ENCODE results near the gene SPATA20. TPM values are rescaled to one million over a fixed set of nuclear protein-coding genes. Genes with fewer than 3 reads are reported as not detected.

Gene SPATA20
- total RNA-seq (2014; rRNA removed; shearing (Covaris generic); ENCODE audit: low replicate concordance): 138 and 140 TPM in 2 replicates

DNA sequence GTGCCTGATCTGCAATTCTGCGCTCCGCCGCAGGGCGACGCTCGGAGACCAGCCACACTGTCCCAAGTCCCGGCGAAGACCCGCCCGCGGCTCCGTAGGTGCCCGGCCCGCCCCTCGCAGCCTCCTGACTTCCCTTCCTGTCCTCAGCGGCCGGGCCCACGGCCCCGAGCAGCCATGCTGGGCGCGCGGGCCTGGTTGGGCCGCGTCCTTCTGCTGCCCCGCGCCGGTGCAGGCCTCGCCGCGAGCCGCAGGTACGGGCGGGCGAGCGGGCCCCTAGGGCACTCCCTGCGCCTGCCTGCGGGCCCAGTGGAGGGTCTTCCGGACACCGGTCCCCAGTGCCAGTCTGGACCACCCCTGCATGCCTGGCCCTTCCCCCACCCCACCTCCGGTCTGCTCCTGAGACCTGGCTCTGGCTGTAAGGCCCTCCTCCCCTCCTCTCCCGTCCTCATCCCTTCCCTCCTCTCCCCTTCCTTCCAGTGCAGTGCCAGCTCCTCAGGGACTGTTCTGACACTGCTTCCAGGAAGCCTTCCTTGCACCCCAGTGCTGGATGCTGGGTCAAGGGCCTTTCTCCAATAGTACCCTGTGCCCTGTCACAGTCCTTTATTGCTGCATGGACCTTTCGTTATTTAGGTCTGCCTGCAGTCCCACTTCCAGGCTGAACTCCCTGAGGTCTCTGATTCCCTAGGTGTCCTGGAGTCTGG, at the start of gene SPATA20:
SPATA20 (plus strand) TSS at position 140 of the 701 bp plus-strand sequence; CDS start at position 175, 35 bp downstream.
- DNase-seq (ENCODE audit: low read depth): peak; percentile 82
- in situ Hi-C loops (cut with HindIII; ENCODE audit: low pct_unique_long_range_greater_than_20kb, low sequenced_read_pairs): no loop called here

DNA sequence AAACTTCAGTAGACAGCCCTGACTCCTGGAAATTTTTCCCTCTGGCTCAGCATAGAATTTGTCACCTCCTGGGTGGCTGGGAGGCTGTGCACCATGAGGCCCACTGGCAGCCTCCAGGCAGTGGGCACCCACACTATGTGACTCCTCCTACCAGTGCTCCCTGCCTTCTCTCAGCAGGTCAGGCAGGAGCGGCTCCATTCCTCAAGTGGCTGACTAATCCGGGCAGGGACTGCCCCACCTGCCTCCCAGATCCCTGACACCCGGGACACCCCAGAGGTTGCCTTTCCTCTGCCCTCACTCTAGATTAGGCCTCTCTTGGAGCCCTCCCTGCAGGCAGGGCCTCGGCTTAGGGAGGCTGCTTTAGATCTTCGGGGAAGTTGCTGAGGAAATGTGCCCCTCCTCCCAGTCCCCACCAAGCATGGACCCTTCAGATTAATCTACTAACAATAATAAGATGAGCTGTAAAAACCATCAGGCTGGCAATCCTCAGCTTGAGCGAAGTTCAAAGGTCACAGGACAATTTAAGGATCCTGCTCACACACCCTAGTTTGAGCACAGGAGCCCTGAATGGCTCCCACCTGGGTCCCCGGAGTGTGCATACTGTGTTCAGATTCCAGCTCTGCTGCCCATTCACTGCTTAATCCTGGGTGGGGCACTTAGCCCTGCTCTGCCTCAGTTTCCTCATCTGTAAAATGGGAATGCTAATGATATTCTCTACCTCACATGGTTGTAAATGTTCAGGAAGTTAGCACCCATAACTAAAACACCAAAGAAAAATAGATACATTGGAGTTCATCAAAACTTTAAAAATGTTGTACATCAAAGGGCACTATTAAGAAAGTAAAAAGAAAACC, 48.7 kb upstream of the SPATA20 start:
- in situ Hi-C loops (cut with HindIII; ENCODE audit: low pct_unique_long_range_greater_than_20kb, low sequenced_read_pairs): no loop called here

DNA sequence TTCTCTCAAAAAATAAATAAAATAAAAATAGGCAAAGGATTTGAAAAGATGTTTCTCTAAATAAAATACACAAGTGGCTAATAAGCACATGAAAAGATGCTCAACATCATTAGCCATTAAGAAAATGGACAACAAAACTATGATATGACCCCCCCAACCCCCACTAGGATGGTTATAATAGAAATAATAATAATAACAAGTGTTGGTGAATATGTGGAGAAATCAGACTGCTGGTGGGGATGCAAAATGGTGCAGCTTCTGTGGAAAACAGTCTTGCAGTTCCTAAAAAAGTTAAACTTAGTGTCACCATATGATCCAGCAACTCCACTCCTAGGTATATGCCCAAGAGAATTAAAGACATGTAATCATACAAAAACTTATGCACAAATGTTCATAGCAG, 47.7 kb upstream of the SPATA20 start:
- no peak for DNase-seq (ENCODE audit: low read depth)
- in situ Hi-C loops (cut with HindIII; ENCODE audit: low pct_unique_long_range_greater_than_20kb, low sequenced_read_pairs): no loop called here

More for the DNA sequence above, 48.7 kb upstream of the SPATA20 start:
- DNase-seq (ENCODE audit: low read depth): no peak

DNA sequence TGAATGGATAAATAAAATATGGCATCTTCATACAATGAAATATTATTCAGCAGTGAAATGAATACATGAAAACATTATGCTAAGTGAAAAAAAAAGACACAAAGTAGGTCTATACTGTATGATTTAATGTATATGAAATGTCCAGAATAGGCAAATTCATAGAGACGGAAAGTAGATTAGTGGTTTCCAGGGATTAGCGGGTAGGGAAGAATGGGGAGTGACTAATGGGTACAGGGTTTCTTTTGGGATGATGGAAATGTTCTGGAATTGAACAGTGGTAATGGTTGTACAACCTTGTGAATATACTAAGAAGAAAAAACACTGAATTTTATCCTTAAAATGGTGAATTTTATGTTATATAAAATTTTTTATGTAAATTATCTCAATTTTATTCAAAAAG, 47.3 kb upstream of the SPATA20 start:
- in situ Hi-C loops (cut with HindIII; ENCODE audit: low pct_unique_long_range_greater_than_20kb, low sequenced_read_pairs): no loop called here
- DNase-seq (ENCODE audit: low read depth): no peak

DNA sequence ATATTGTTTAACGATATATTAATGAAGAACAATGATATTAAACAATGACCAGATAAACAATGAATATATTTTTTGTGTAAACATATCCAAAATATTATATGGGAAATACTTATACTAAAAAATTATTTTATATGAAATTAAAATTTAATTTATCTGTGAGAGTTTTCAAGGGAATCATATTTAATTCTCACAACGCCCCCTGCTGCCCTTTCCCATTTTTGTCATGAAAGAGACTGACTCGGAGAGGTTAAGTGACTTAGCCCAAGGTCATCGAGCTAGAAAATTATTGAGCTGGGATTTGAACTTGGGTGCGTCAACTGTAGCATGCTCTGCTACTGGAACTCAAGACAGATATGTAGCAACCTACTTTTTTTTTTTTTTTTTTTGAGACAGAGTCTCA, 45.9 kb upstream of the SPATA20 start:
- no peak for DNase-seq (ENCODE audit: low read depth)
- in situ Hi-C loops (cut with HindIII; ENCODE audit: low pct_unique_long_range_greater_than_20kb, low sequenced_read_pairs): no loop called here

DNA sequence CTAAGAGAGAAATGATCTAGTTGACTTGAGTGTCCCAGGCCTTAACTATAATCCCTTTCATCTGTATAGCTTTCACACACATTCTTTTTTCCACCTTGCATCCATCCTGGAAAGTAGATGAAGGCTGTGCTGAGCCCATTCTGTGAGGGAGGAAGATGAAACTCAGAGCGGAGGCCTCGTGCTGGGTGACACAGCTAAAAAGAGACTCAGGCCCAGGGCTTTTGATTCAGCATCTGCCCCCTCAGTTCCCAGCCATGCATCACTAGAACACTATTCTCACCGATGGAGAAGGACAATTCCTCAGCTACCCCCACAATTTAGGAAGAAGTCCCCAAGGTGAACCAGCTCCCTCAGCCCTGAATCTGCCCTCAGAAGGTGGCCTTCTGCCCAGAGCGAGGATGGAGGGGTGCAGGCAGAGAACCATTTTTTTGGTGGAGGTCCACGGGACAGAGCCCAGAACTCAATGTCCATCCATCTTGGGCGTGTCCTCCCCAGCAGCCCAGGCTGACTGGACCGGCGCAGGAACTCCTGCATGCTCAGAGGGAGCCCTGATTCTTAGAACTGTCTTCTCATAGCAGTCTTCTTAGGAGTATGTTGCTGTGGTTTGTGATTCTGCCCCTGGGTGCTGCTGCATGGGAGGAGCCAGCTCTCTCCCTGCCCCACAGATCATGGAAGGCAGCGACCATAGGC, 44.5 kb upstream of the SPATA20 start:
- DNase-seq (ENCODE audit: low read depth): no peak
- in situ Hi-C loops (cut with HindIII; ENCODE audit: low pct_unique_long_range_greater_than_20kb, low sequenced_read_pairs): no loop called here

DNA sequence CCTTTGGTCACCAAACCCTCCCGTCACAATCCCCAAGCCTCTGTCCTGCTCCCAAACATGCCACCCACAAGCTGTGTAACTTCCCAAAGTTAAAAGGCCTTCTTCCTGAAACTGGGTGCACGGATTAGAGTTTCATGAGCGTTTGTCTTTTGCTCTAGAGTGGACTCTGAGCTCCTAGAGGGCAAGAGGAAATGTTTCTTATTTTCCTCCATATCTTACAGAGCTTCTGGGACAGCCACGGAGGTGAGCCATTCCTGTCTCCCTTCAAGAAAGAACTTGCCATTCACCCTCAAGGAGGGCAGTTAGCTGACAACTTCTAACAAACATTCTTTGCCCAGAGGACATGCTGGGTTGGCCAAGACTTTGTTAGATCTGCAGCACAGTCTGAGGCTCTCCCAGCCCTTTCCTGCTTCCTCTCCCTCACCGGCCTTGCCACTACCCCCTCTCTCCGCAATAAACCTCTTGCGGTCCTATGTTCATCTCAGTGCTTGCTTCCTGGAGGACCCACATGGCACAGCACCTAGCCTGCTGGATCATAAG, 41.3 kb upstream of the SPATA20 start:
- in situ Hi-C loops (cut with HindIII; ENCODE audit: low pct_unique_long_range_greater_than_20kb, low sequenced_read_pairs): no loop called here
- DNase-seq (ENCODE audit: low read depth): no peak

DNA sequence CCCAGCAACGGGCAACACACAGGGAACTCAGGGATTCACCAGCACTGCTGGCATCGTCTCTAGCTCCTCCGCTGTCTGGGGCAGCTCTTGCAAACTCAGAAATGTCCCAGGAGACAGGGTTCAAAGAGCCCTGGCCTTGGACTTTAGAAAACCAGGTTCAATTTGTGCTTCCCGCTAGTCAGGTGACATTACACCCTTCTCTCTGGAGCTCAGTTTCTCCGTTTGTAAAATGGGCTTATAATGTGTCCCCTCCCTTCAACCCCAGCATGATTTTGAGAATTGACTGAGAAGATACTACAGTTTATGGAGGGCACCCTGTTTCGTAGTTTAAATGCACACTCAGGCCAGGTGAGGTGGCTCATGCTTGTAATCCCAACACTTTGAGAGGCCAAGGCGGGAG, 40.7 kb upstream of the SPATA20 start:
- DNase-seq (ENCODE audit: low read depth): no peak
- in situ Hi-C loops (cut with HindIII; ENCODE audit: low pct_unique_long_range_greater_than_20kb, low sequenced_read_pairs): no loop called here

DNA sequence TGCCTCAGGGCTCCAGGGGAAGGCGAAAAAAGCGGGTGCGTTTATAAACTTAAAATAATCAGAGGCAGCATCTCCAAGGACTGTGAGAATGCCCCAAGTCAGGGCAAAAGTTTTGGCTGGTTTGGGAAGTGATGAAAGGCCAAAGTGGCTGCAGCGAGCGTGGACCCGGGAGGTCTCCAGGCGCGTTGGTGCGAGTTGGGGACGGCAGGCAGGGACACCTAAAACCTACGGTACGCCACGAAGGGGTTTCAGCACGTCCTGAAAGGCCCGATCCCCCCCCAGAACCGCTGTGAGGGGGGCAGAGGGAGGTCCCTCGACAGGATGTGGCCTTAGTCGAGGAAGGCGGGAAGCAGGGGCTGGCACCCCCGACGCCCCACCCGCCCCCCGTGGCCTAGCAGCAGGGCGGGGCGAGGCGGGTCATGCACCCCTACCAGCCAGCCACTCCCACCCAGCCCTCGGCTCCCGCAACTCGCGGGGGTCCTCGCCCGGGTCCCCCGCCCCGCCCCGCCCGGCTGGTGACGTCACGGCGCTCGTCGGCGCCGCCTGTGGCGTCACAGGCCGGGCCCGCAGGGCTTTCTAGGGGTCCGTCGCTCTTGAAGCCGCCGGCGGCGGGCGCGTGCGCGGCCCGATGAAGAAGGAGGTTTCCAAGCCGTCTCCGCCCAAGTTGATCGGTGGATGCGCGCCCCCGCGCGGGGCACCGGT, 39.0 kb upstream of the SPATA20 start, which contains the start of gene MYCBPAP:
MYCBPAP (plus strand) TSS at position 569 of the 702 bp plus-strand sequence. CDS start 236 bp downstream, outside the sequence.
- in situ Hi-C loops (cut with HindIII; ENCODE audit: low pct_unique_long_range_greater_than_20kb, low sequenced_read_pairs): no loop called here
- peak; percentile 64 for DNase-seq (ENCODE audit: low read depth)

DNA sequence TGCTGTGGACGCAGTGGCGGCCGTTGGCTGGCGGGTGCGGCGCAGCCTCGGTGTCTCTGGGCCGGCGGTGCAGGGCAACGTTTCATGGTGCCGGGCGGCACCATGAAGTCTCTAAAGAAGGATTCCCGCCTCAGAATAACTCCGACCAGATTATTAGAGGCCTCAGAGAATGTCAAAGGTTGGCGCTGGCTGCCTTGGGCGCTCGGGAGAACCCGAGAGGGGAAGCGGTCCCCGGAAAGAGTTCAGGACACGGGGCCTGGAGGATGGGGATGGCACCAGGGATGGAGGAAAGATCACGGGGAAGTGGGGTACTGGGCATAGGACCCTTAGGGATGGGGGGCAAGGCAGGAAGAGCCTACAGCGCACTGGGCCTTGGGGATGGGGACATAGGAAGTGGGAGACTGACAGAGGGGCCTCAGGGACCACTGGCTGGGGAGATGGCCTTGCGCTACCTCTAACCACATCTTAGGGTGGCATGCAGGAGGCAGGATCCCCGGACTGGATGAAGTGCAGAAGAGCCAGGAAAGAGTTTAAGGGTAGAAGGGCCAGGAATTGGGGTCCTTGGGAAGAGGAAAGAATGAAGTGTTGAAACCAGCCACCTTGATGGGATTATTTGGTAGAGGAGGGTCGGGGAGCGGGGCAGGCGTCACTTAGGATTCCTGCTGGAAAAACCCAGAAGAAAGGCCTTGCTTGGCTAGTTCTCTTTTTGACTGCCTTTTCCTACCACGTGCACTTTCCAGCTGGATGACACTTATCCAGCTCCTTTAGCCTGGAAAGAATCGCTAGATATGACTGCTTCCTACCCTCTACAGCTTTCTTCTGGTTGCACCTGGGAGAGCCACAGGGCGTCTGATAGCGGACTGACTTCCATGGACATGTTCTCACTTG, 38.2 kb upstream of the SPATA20 start:
- in situ Hi-C loops (cut with HindIII; ENCODE audit: low pct_unique_long_range_greater_than_20kb, low sequenced_read_pairs): no loop called here
- DNase-seq (ENCODE audit: low read depth): no peak

DNA sequence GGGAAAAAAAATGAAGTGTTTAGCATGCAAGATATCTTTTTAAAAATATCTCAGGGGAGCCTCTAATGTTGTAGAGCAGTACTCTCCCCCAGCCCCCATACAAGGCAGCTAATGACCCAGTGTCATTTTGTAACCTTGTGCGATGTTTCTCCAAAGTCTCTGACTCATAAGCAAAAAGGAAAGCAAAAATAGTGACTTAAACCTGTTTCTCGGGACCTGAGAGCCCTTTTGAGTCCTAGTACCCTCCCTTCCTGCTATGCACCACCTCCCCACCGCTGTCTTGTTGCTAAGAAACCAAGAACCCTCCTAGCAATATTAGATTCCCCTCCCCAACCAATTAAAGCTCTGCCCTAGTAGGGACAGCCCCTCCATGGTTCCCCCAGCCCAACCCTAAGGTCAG, 35.9 kb upstream of the SPATA20 start:
- in situ Hi-C loops (cut with HindIII; ENCODE audit: low pct_unique_long_range_greater_than_20kb, low sequenced_read_pairs): no loop called here
- DNase-seq (ENCODE audit: low read depth): peak; percentile 21

DNA sequence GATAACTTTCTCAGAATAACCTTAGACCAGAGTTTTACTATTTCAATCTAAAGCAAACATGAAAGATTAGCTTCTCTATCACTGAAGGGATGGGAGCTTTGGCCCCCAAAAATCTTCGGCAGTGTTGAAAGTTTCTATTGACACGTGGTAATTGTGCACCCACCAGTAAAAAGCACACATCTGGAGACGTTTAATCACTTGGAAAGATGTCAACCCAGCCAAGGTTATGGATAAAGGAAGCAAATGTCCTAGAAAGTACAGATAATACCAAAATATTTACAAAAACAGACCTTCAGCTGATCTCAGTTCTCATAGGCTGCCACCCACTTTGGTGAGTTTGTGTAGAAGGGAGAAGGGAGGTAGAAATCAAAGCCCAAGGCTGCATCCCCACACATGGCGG, 33.5 kb upstream of the SPATA20 start:
- in situ Hi-C loops (cut with HindIII; ENCODE audit: low pct_unique_long_range_greater_than_20kb, low sequenced_read_pairs): no loop called here
- DNase-seq (ENCODE audit: low read depth): no peak

DNA sequence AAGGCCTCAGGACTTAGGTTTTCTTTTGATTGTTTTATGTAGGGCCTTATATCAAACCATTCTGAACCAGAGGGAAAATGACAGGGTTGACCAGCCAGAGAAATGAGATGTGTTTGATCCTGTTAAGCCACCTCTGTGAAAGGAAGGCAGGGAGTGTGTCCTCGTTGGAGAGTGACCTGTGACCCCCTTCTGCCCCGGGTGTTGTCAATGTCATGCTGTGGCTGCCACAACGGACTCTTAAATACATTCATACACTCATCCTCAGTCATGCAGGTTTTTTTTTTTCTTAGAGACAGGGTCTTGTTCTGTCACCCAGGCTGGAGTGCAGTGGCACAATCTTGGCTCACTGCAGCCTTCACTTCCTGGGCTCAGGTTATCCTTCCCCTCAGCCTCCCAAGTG, 32.6 kb upstream of the SPATA20 start:
- in situ Hi-C loops (cut with HindIII; ENCODE audit: low pct_unique_long_range_greater_than_20kb, low sequenced_read_pairs): no loop called here

DNA sequence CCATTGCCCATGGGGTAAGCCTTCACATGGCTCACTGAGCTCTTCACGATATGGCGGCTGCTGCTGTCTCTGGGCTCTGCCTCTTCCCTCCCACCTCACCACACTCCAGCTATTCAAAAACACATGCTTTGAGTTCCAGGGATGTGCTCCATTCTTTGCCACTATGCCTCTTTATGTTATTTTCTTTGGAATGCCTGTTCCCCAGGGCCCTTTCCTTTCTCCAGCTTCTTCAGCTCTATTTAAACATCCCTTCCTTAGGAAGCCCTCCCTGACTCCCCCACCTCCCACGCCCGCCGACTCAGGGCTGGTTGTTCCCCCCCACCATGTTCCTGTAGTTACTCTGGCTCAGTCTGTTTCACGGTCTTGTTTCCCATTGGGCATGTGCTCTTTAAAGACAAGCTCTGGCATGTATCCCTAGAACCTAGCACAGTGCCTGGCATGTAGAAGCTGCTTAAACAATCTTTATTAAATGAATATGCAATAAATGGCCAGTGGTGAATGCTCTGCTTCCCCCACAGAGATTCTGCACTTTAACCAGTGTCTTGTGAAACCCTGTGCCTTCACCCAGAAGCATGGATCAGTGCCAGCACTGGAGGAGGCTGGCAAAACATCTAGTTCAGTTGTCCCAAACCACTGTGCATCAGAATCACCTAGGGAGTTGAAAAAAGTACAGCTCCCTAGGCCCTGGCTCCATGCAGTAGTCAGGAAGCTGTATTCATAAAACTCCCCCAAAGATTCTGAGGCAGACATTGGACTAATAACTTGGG, 31.9 kb upstream of the SPATA20 start:
- in situ Hi-C loops (cut with HindIII; ENCODE audit: low pct_unique_long_range_greater_than_20kb, low sequenced_read_pairs): no loop called here
- no peak for DNase-seq (ENCODE audit: low read depth)

More for the DNA sequence above, 32.6 kb upstream of the SPATA20 start:
- DNase-seq (ENCODE audit: low read depth): no peak

DNA sequence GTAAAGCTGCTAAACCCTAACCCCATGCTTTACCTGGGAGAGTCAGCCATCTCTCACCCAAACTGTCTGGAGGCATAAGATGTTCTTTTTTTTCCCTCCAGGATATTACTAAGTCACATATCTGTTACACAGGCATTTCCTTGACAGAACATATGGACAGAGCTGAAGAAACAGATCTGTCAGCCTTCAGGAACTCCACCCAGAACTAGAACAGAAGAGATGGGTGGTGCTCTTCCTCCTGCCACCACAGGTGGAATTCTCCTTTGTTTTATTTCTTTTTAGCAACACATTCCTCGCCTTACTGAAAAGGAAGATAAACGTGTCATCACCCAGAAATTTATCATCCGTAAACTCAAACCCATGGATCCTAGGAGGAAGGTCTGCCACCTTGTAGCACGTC, 30.0 kb upstream of the SPATA20 start:
- in situ Hi-C loops (cut with HindIII; ENCODE audit: low pct_unique_long_range_greater_than_20kb, low sequenced_read_pairs): no loop called here
- DNase-seq (ENCODE audit: low read depth): no peak

Data from Caki2 (cell line).